HCT116 (cell line): ENCODE measurements around the gene CACNA1C. TPM values are rescaled to one million over a fixed set of nuclear protein-coding genes. Genes with fewer than 3 reads are reported as not detected.

ENCODE experiments used
- ATAC-seq: fragments of 200-7000 bp; cut with Tn5 transposase; 2 replicates; pipeline ENCODE4 v1.9.1; 2020; ENCODE audit warnings: mild to moderate bottlenecking, moderate library complexity
- BruUV-seq: library from RNA; stranded (reverse); fragments of 400-500 nt; replicated peaks from 2 replicates; lab custom pipeline; 2021; lab: Mats Ljungman, UMichigan
- CTCF ChIA-PET: fragments of 300-600 bp; sonication (Branson Sonifier 250); formaldehyde crosslinking; loops from one replicate; lab custom pipeline; 2021; ENCODE audit warnings: antibody characterized with exemption; lab: Charles Lee
- POLR2A ChIA-PET: fragments of 300-600, 350-600 bp; sonication (Branson Sonifier 250); formaldehyde crosslinking; loops from one replicate; lab custom pipeline; 2021; ENCODE audit warnings: antibody characterized with exemption; lab: Charles Lee
- RAD21 ChIA-PET, 2 experiments: fragments of 300-600 bp; sonication (Branson Sonifier 250); formaldehyde crosslinking; loops; one replicate each; lab custom pipeline; 2023; ENCODE audit warnings: low total read pairs in 2 of 2; ENCODE audit not compliant: uncharacterized antibody in 2 of 2, unreplicated experiment in 2 of 2, low non-redundant PET in 1 of 2; lab: Charles Lee
- DNase-seq: peaks from one replicate; pipeline ENCODE4 v3.0.0-alpha.2; 2010; ENCODE audit warnings: low read depth, low spot score
- H2AFZ ChIP-seq: fragments of 200-600 bp; shearing (Covaris generic), sonication (generic); 2 replicates; pipeline ENCODE4 v1.6.1; 2017; ENCODE audit warnings: low read depth, mixed run types, mixed read lengths, antibody characterized with exemption, low read length; ENCODE audit not compliant: poor library complexity, severe bottlenecking
- H3K27ac ChIP-seq: 2 replicates; pipeline ENCODE4 v1.5.1; 2012; ENCODE audit warnings: low read depth, low read length
- H3K27me3 ChIP-seq: fragments of 200-600 bp; sonication (generic); 2 replicates; pipeline ENCODE4 v1.6.1; 2016; ENCODE audit warnings: mixed run types, low read length, mixed read lengths; ENCODE audit not compliant: insufficient read depth
- H3K36me3 ChIP-seq, 2 experiments: fragments of 200-500 bp in 1 of 2; fragments of 200-600 bp in 1 of 2; sonication (Bioruptor generic) in 1 of 2; sonication (generic) in 1 of 2; 2 replicates each; pipeline versions ENCODE4 v1.5.1 to v1.6.1; 2014 to 2016; ENCODE audit warnings: low read length in 2 of 2, inconsistent platforms in 1 of 2, mixed read lengths in 1 of 2, mixed run types in 1 of 2; ENCODE audit not compliant: insufficient read depth in 2 of 2, control insufficient read depth in 1 of 2
- H3K4me1 ChIP-seq, 2 experiments: fragments of 200-600 bp in 1 of 2; sonication (generic) in 1 of 2; 2 replicates each; pipeline versions ENCODE4 v1.5.1 to v1.6.1; 2012 to 2017; ENCODE audit warnings: low read length in 2 of 2, inconsistent platforms in 1 of 2, mild to moderate bottlenecking in 1 of 2, mixed read lengths in 1 of 2, mixed run types in 1 of 2, moderate library complexity in 1 of 2; ENCODE audit not compliant: insufficient read depth in 2 of 2, control insufficient read depth in 1 of 2
- H3K4me2 ChIP-seq: fragments of 200-600 bp; sonication (generic); 2 replicates; pipeline ENCODE4 v1.6.1; 2017; ENCODE audit warnings: mixed run types, low read length, mixed read lengths
- H3K4me3 ChIP-seq, 2 experiments: fragments of 200-600 bp in 1 of 2; sonication (generic) in 1 of 2; replicated peaks in 1 of 2; 2 replicates each; pipeline ENCODE4 v1.5.1; 2011 to 2016; ENCODE audit warnings: low read length in 2 of 2, control low read depth in 1 of 2, low read depth in 1 of 2, mild to moderate bottlenecking in 1 of 2, mixed read lengths in 1 of 2, mixed run types in 1 of 2
- H3K79me2 ChIP-seq: fragments of 200-600 bp; sonication (generic); 2 replicates; pipeline ENCODE4 v1.6.1; 2017; ENCODE audit warnings: mild to moderate bottlenecking, mixed run types, low read length, moderate library complexity, mixed read lengths; ENCODE audit not compliant: insufficient read depth
- H3K9ac ChIP-seq: fragments of 200-600 bp; sonication (generic); 2 replicates; pipeline ENCODE4 v1.6.1; 2016; ENCODE audit warnings: low read length, mixed read lengths
- H3K9me2 ChIP-seq: fragments of 200-600 bp; sonication (generic), shearing (Covaris generic); 2 replicates; pipeline ENCODE4 v1.6.1; 2017; ENCODE audit warnings: mixed run types, mild to moderate bottlenecking, moderate library complexity; ENCODE audit not compliant: insufficient read depth
- H3K9me3 ChIP-seq, 2 experiments: fragments of 200-500 bp in 1 of 2; fragments of 200-600 bp in 1 of 2; sonication (Bioruptor generic) in 1 of 2; sonication (generic) in 1 of 2; 2 replicates each; pipeline ENCODE4 v1.6.1; 2014 to 2017; ENCODE audit warnings: low read length in 2 of 2, mixed read lengths in 2 of 2, inconsistent platforms in 1 of 2, low read depth in 1 of 2, mild to moderate bottlenecking in 1 of 2, mixed run types in 1 of 2, moderate library complexity in 1 of 2; ENCODE audit not compliant: control insufficient read depth in 1 of 2, insufficient read depth in 1 of 2
- H4K20me1 ChIP-seq: fragments of 200-600 bp; sonication (generic), shearing (Covaris generic); 2 replicates; pipeline ENCODE4 v1.6.1; 2017; ENCODE audit warnings: mixed run types, mild to moderate bottlenecking, moderate library complexity; ENCODE audit not compliant: insufficient read depth
- CBX3 ChIP-seq: IDR thresholded peaks from 2 replicates; pipeline ENCODE4 v1.6.1; 2012; ENCODE audit warnings: low read depth
- EZH2phosphoT487 ChIP-seq: fragments of 200-600 bp; IDR thresholded peaks from 2 replicates; pipeline ENCODE4 v1.6.1; 2018; ENCODE audit warnings: antibody characterized with exemption, borderline replicate concordance
- FOSL1 ChIP-seq: IDR thresholded peaks from 2 replicates; pipeline ENCODE4 v1.6.1; 2012; ENCODE audit warnings: low read depth
- JUND ChIP-seq: IDR thresholded peaks from 2 replicates; pipeline ENCODE4 v1.6.1; 2012
- POLR2A ChIP-seq: IDR thresholded peaks from 2 replicates; pipeline ENCODE4 v1.7.0; 2011; ENCODE audit warnings: borderline replicate concordance; ENCODE audit not compliant: insufficient read depth, insufficient read length; ENCODE audit errors: extremely low read depth
- RAD21 ChIP-seq: IDR thresholded peaks from 2 replicates; pipeline ENCODE4 v1.6.1; 2012; ENCODE audit warnings: low read depth, mild to moderate bottlenecking
- SIN3A ChIP-seq: IDR thresholded peaks from 2 replicates; pipeline ENCODE4 v1.6.1; 2012; ENCODE audit warnings: low read depth
- SP1 ChIP-seq: IDR thresholded peaks from 2 replicates; pipeline ENCODE4 v1.6.1; 2012; ENCODE audit warnings: low read depth
- SRF ChIP-seq: IDR thresholded peaks from 2 replicates; pipeline ENCODE4 v1.6.1; 2012; ENCODE audit warnings: low read depth
- TCF7L2 ChIP-seq: IDR thresholded peaks from 2 replicates; pipeline ENCODE4 v1.7.0; 2011; ENCODE audit warnings: borderline replicate concordance, inconsistent platforms; ENCODE audit not compliant: insufficient read depth, insufficient read length; ENCODE audit errors: extremely low read depth
- YY1 ChIP-seq: IDR thresholded peaks from 2 replicates; pipeline ENCODE4 v1.6.1; 2011; ENCODE audit warnings: low read length, low read depth, moderate library complexity, mild to moderate bottlenecking; ENCODE audit not compliant: insufficient replicate concordance; ENCODE audit errors: extremely low read depth
- ZNF274 ChIP-seq: fragments of 200-500 bp; sonication (Bioruptor generic); IDR thresholded peaks from 2 replicates; pipeline ENCODE4 v1.6.1; 2014; ENCODE audit warnings: mild to moderate bottlenecking, low read depth, low read length, inconsistent platforms
- intact Hi-C: fragments of 100-400 bp; cut with micrococcal nuclease; formaldehyde crosslinking; loops from 2 replicates; pipeline ENCODE4 v1.10.0; 2022
- total RNA-seq: library from RNA; stranded (reverse); gene quantifications from one replicate; pipeline ENCODE4 v1.2.1, GENCODE V29; 2021; ENCODE audit not compliant: unreplicated experiment
- TF ChIP-seq, protein P1 (sequence below): IDR thresholded peaks from 2 replicates; pipeline ENCODE4 v1.6.1; 2012
- TF ChIP-seq, protein P2 (sequence below): IDR thresholded peaks from 2 replicates; pipeline ENCODE4 v1.6.1; 2012; ENCODE audit warnings: low read depth
- TF ChIP-seq, protein P3 (sequence below): IDR thresholded peaks from 2 replicates; pipeline ENCODE4 v1.6.1; 2011; ENCODE audit warnings: mild to moderate bottlenecking, low read length, moderate library complexity; ENCODE audit not compliant: insufficient replicate concordance; ENCODE audit errors: extremely low read depth

Gene CACNA1C
- total RNA-seq, 1 experiment from 2014 or later, result 0.05 TPM

DNA sequence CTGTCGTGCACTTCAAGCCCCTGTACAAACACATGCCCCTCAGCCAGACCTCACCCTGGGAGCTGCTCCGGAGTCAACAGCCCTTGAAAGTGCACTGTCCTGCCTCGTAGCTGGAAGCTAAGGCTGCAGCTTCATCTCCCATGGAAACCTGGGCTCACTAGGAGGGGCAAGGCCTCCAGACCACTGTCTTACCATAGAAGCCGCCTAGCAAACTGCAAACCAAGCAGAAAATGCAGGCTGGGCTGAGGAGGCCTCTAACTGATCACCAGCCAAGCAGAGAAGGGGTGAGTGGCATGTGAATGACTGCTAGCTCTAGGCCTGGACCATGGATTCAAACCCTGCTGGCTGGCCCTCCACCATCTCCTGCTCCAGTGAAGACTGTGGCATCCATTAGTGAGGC, 340.2 kb downstream of the CACNA1C start:
- Histone ChIP-seq H3K4me3 (no peak overlapping the region), H2AFZ (no peak overlapping the region), H4K20me1 (no peaks in the 10 kb centered on the region), H3K4me1 (peaks cover 2 to 11% of the 10 kb centered on the region in 2 experiments), H3K27me3 (no peaks in the 10 kb centered on the region), H3K9me3 (no peaks in the 10 kb centered on the region), H3K36me3 (no peaks in the 10 kb centered on the region), H3K9me2 (no peaks in the 10 kb centered on the region), H3K4me2 (no peak overlapping the region), H3K9ac (no peak overlapping the region), H3K27ac (no peak overlapping the region), H3K79me2 (no peaks in the 10 kb centered on the region)
- CTCF ChIA-PET, result no interaction called here
- no peak for ATAC-seq
- DNase-seq, result no peak
- BruUV-seq, result no TSS peak
- RAD21 ChIA-PET, result no interaction called here
- TF ChIP-seq FOSL1 (no peak), POLR2A (no peak), SIN3A (no peak), SRF (no peak), SP1 (no peak), JUND (no peak), YY1 (no peak), RAD21 (no peak), TCF7L2 (no peak), CBX3 (no peak), ZNF274 (no peak), EZH2phosphoT487 (no peak)
- TF ChIP-seq, protein P1, sequence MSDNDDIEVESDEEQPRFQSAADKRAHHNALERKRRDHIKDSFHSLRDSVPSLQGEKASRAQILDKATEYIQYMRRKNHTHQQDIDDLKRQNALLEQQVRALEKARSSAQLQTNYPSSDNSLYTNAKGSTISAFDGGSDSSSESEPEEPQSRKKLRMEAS, result no peak
- TF ChIP-seq, protein P2, sequence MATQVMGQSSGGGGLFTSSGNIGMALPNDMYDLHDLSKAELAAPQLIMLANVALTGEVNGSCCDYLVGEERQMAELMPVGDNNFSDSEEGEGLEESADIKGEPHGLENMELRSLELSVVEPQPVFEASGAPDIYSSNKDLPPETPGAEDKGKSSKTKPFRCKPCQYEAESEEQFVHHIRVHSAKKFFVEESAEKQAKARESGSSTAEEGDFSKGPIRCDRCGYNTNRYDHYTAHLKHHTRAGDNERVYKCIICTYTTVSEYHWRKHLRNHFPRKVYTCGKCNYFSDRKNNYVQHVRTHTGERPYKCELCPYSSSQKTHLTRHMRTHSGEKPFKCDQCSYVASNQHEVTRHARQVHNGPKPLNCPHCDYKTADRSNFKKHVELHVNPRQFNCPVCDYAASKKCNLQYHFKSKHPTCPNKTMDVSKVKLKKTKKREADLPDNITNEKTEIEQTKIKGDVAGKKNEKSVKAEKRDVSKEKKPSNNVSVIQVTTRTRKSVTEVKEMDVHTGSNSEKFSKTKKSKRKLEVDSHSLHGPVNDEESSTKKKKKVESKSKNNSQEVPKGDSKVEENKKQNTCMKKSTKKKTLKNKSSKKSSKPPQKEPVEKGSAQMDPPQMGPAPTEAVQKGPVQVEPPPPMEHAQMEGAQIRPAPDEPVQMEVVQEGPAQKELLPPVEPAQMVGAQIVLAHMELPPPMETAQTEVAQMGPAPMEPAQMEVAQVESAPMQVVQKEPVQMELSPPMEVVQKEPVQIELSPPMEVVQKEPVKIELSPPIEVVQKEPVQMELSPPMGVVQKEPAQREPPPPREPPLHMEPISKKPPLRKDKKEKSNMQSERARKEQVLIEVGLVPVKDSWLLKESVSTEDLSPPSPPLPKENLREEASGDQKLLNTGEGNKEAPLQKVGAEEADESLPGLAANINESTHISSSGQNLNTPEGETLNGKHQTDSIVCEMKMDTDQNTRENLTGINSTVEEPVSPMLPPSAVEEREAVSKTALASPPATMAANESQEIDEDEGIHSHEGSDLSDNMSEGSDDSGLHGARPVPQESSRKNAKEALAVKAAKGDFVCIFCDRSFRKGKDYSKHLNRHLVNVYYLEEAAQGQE, result no peak
- TF ChIP-seq, protein P3, sequence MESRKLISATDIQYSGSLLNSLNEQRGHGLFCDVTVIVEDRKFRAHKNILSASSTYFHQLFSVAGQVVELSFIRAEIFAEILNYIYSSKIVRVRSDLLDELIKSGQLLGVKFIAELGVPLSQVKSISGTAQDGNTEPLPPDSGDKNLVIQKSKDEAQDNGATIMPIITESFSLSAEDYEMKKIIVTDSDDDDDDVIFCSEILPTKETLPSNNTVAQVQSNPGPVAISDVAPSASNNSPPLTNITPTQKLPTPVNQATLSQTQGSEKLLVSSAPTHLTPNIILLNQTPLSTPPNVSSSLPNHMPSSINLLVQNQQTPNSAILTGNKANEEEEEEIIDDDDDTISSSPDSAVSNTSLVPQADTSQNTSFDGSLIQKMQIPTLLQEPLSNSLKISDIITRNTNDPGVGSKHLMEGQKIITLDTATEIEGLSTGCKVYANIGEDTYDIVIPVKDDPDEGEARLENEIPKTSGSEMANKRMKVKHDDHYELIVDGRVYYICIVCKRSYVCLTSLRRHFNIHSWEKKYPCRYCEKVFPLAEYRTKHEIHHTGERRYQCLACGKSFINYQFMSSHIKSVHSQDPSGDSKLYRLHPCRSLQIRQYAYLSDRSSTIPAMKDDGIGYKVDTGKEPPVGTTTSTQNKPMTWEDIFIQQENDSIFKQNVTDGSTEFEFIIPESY, result no peak
- POLR2A ChIA-PET, result no interaction called here
- intact Hi-C loops, result no loop called here
